Measurements from ENCODE around the gene MELTF.

The MELTF gene

GRCh38 chr3:197014942-197015575 lies 14.6 kb downstream of the MELTF start:
- in situ Hi-C loops (cut with HindIII; ENCODE audit: low pct_ligation_motif_present, low pct_unique_long_range_greater_than_20kb, low sequenced_read_pairs), result no loop called here
- DNase-seq, result no peak

GRCh38 chr3:197014024-197014423 lies 15.6 kb downstream of the MELTF start:
- in situ Hi-C loops (cut with HindIII; ENCODE audit: low pct_ligation_motif_present, low pct_unique_long_range_greater_than_20kb, low sequenced_read_pairs), result no loop called here
- no peak for DNase-seq

GRCh38 chr3:197012540-197012883 lies 17.1 kb downstream of the MELTF start:
- DNase-seq, result no peak
- in situ Hi-C loops (cut with HindIII; ENCODE audit: low pct_ligation_motif_present, low pct_unique_long_range_greater_than_20kb, low sequenced_read_pairs), result no loop called here

- in situ Hi-C loops (cut with HindIII; ENCODE audit: low pct_ligation_motif_present, low pct_unique_long_range_greater_than_20kb, low sequenced_read_pairs), result no loop called here
- no peak for DNase-seq
These were observed 17.7 kb downstream of the MELTF start for GRCh38 chr3:197011780-197012539.

GRCh38 chr3:197010556-197011351 lies 18.9 kb downstream of the MELTF start:
- in situ Hi-C loops (cut with HindIII; ENCODE audit: low pct_ligation_motif_present, low pct_unique_long_range_greater_than_20kb, low sequenced_read_pairs), result no loop called here
- no peak for DNase-seq

- no peak for DNase-seq
These were observed 20.0 kb downstream of the MELTF start for GRCh38 chr3:197009532-197010019.

GRCh38 chr3:197008436-197009209 lies 21.0 kb downstream of the MELTF start:
- no peak for DNase-seq
- in situ Hi-C loops (cut with HindIII; ENCODE audit: low pct_ligation_motif_present, low pct_unique_long_range_greater_than_20kb, low sequenced_read_pairs), result no loop called here

More at GRCh38 chr3:197009532-197010019, 20.0 kb downstream of the MELTF start:
- in situ Hi-C loops (cut with HindIII; ENCODE audit: low pct_ligation_motif_present, low pct_unique_long_range_greater_than_20kb, low sequenced_read_pairs), result no loop called here

- in situ Hi-C loops (cut with HindIII; ENCODE audit: low pct_ligation_motif_present, low pct_unique_long_range_greater_than_20kb, low sequenced_read_pairs), result no loop called here
These were observed 21.7 kb downstream of the MELTF start for GRCh38 chr3:197007953-197008352.

GRCh38 chr3:197007296-197007940 lies 22.2 kb downstream of the MELTF start:
- in situ Hi-C loops (cut with HindIII; ENCODE audit: low pct_ligation_motif_present, low pct_unique_long_range_greater_than_20kb, low sequenced_read_pairs), result no loop called here

More at GRCh38 chr3:197007953-197008352, 21.7 kb downstream of the MELTF start:
- DNase-seq, result no peak

GRCh38 chr3:197006860-197007259 lies 22.8 kb downstream of the MELTF start:
- in situ Hi-C loops (cut with HindIII; ENCODE audit: low pct_ligation_motif_present, low pct_unique_long_range_greater_than_20kb, low sequenced_read_pairs), result no loop called here
- no peak for DNase-seq

More at GRCh38 chr3:197007296-197007940, 22.2 kb downstream of the MELTF start:
- DNase-seq, result no peak

- no peak for DNase-seq
- in situ Hi-C loops (cut with HindIII; ENCODE audit: low pct_ligation_motif_present, low pct_unique_long_range_greater_than_20kb, low sequenced_read_pairs), result no loop called here
These were observed 23.2 kb downstream of the MELTF start for GRCh38 chr3:197006446-197006845.

GRCh38 chr3:197003461-197004385 lies 25.9 kb downstream of the MELTF start:
- DNase-seq, result peak; percentile 14
- in situ Hi-C loops (cut with HindIII; ENCODE audit: low pct_ligation_motif_present, low pct_unique_long_range_greater_than_20kb, low sequenced_read_pairs), result no loop called here

GRCh38 chr3:197002701-197003454 lies 26.7 kb downstream of the MELTF start:
- peak; percentile 74 for DNase-seq
- in situ Hi-C loops (cut with HindIII; ENCODE audit: low pct_ligation_motif_present, low pct_unique_long_range_greater_than_20kb, low sequenced_read_pairs), result no loop called here

- no peak for DNase-seq
- in situ Hi-C loops (cut with HindIII; ENCODE audit: low pct_ligation_motif_present, low pct_unique_long_range_greater_than_20kb, low sequenced_read_pairs), result no loop called here
These were observed 27.5 kb downstream of the MELTF start for GRCh38 chr3:197001972-197002700.

- DNase-seq, result no peak
- in situ Hi-C loops (cut with HindIII; ENCODE audit: low pct_ligation_motif_present, low pct_unique_long_range_greater_than_20kb, low sequenced_read_pairs), result no loop called here
These were observed 28.3 kb downstream of the MELTF start for GRCh38 chr3:197001106-197001971.

All from ACHN (cell line).